ENCODE data around the gene ANKIB1.

DNA sequence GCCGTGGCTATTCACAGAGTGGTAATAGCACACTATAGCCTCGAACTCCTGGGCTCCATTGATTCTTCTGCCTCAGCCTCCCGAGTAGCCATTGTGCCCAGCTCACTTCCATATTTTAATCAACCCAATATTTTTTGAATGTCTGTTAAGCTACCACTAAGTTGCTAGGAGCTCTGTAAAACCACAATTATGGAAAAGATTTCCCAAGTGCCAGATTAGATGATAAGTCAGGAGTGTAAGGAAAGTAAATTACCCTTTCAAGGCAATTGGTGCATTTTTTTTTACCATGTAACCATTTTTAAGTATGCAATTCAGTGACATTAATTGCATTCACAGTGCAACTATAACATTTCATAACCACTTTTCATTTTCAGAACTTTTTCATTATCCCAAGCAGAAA lies 114.0 kb downstream of the ANKIB1 start:
- TF ChIP-seq CTCF (IDR thresholded peaks at IDR 0.05) (no peak), POLR2A (IDR thresholded peaks at IDR 0.05) (no peak)
